H1 (cell line): Measurements from ENCODE around the gene SLC25A36.

Experiments used
- CBX8 ChIP-seq: fragments of 300-800, 300-1000 bp; sonication (generic); IDR thresholded peaks from 2 replicates; pipeline ENCODE4 v1.7.1; 2016; ENCODE audit warnings: low read depth, low read length, borderline replicate concordance
- CEBPB ChIP-seq: IDR thresholded peaks from 2 replicates; pipeline ENCODE4 v1.6.1; 2012; ENCODE audit warnings: low read depth, low read length
- CTCF ChIP-seq, 3 experiments: IDR thresholded peaks; 1 replicate in 2 of 3; 2 replicates in 1 of 3; pipeline versions ENCODE4 v1.5.1 to v1.6.1; 2011; ENCODE audit warnings: low read length in 3 of 3, mild to moderate bottlenecking in 3 of 3, inconsistent platforms in 2 of 3, low read depth in 1 of 3, moderate library complexity in 1 of 3; ENCODE audit not compliant: insufficient read depth in 1 of 3; ENCODE audit errors: control extremely low read depth in 1 of 3
- POLR2A ChIP-seq, 2 experiments: IDR thresholded peaks; 1 replicate in 1 of 2; 2 replicates in 1 of 2; pipeline ENCODE4 v1.6.1; 2011; ENCODE audit warnings: low read depth in 2 of 2, low read length in 2 of 2, mild to moderate bottlenecking in 2 of 2; ENCODE audit errors: control extremely low read depth in 1 of 2

GRCh38 chr3:140906785-140907184, 34.9 kb upstream of the SLC25A36 start:
- TF ChIP-seq CTCF (IDR thresholded peaks at IDR 0.05; ENCODE audit: control extremely low read depth in 1 of 3, insufficient read depth in 1 of 3, low read depth in 1 of 3, low read length in 3 of 3), result no peak
- TF ChIP-seq CBX8, result no peak
- no peak for TF ChIP-seq POLR2A (IDR thresholded peaks at IDR 0.05; ENCODE audit: control extremely low read depth in 1 of 2, low read depth in 2 of 2, low read length in 2 of 2)
- TF ChIP-seq CEBPB, result no peak
